ENCODE data around the gene NRTN. TPM values are rescaled to one million over a fixed set of nuclear protein-coding genes. Genes with fewer than 3 reads are reported as not detected.
A peak's percentile ranks its signal among the peaks of the same experiment; 100 is the strongest.

The NRTN gene
- total and polyA plus RNA-seq, 2 of the 13 experiments (the other 11 are each of a cell fraction or from before 2014, with no cell fraction given): 4.1 to 5.3 TPM

GRCh38 chr19:5790559-5791520 is 14.0 kb upstream of the NRTN start, which contains the start of gene DUS3L (continued):
- TF ChIP-seq RXRB (CRISPR knock-in tag; IDR thresholded peaks at IDR 0.05; ENCODE audit: borderline replicate concordance): peak; percentile 40
- TF ChIP-seq SP1 (IDR thresholded peaks at IDR 0.05): no peak
- TF ChIP-seq SP1 (CRISPR knock-in tag; IDR thresholded peaks at IDR 0.05): peak; percentile 96
- TF ChIP-seq RELA (CRISPR knock-in tag; IDR thresholded peaks at IDR 0.05): no peak
- no peak for TF ChIP-seq DPF2 (CRISPR knock-in tag; IDR thresholded peaks at IDR 0.05; ENCODE audit: borderline replicate concordance, low read depth)
- TF ChIP-seq, protein P1, sequence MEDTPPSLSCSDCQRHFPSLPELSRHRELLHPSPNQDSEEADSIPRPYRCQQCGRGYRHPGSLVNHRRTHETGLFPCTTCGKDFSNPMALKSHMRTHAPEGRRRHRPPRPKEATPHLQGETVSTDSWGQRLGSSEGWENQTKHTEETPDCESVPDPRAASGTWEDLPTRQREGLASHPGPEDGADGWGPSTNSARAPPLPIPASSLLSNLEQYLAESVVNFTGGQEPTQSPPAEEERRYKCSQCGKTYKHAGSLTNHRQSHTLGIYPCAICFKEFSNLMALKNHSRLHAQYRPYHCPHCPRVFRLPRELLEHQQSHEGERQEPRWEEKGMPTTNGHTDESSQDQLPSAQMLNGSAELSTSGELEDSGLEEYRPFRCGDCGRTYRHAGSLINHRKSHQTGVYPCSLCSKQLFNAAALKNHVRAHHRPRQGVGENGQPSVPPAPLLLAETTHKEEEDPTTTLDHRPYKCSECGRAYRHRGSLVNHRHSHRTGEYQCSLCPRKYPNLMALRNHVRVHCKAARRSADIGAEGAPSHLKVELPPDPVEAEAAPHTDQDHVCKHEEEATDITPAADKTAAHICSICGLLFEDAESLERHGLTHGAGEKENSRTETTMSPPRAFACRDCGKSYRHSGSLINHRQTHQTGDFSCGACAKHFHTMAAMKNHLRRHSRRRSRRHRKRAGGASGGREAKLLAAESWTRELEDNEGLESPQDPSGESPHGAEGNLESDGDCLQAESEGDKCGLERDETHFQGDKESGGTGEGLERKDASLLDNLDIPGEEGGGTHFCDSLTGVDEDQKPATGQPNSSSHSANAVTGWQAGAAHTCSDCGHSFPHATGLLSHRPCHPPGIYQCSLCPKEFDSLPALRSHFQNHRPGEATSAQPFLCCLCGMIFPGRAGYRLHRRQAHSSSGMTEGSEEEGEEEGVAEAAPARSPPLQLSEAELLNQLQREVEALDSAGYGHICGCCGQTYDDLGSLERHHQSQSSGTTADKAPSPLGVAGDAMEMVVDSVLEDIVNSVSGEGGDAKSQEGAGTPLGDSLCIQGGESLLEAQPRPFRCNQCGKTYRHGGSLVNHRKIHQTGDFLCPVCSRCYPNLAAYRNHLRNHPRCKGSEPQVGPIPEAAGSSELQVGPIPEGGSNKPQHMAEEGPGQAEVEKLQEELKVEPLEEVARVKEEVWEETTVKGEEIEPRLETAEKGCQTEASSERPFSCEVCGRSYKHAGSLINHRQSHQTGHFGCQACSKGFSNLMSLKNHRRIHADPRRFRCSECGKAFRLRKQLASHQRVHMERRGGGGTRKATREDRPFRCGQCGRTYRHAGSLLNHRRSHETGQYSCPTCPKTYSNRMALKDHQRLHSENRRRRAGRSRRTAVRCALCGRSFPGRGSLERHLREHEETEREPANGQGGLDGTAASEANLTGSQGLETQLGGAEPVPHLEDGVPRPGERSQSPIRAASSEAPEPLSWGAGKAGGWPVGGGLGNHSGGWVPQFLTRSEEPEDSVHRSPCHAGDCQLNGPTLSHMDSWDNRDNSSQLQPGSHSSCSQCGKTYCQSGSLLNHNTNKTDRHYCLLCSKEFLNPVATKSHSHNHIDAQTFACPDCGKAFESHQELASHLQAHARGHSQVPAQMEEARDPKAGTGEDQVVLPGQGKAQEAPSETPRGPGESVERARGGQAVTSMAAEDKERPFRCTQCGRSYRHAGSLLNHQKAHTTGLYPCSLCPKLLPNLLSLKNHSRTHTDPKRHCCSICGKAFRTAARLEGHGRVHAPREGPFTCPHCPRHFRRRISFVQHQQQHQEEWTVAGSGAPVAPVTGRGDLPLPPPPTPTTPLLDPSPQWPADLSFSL (CRISPR knock-in tag; IDR thresholded peaks at IDR 0.05): no peak
- TF ChIP-seq IRF9 (CRISPR knock-in tag; IDR thresholded peaks at IDR 0.05; ENCODE audit: borderline replicate concordance): peak; percentile 92; the same call in 1 of the 2 replicates
- no peak for TF ChIP-seq MAFK (conservative IDR thresholded peaks at IDR 0.05 in 1 of 2, IDR thresholded peaks at IDR 0.05 in 1 of 2; ENCODE audit: low read length in 2 of 2)
- peak; percentile 97 for TF ChIP-seq TFDP1 (CRISPR knock-in tag; IDR thresholded peaks at IDR 0.05; ENCODE audit: borderline replicate concordance)
- no peak for TF ChIP-seq U2AF1 (optimal IDR thresholded peaks at IDR 0.05; ENCODE audit: low read depth, low read length)
- 0 out of 2 replicates have a peak, but pooled peaks have one; percentile 22 for TF ChIP-seq ZNF724P (CRISPR knock-in tag; IDR thresholded peaks at IDR 0.05; ENCODE audit: borderline replicate concordance)
- no peak for TF ChIP-seq SRSF9 (IDR thresholded peaks at IDR 0.05; ENCODE audit: borderline replicate concordance, insufficient read depth, low read depth, low read length, poor library complexity, severe bottlenecking)
- no peak; the same call in 1 of the 2 replicates for TF ChIP-seq ETV6 (CRISPR knock-in tag; conservative IDR thresholded peaks at IDR 0.05)
- no peak for TF ChIP-seq SKI (IDR thresholded peaks at IDR 0.05; ENCODE audit: partially characterized antibody)
- no peak for TF ChIP-seq ZNF207 (IDR thresholded peaks at IDR 0.05; ENCODE audit: borderline replicate concordance)
- no peak for TF ChIP-seq MEIS2 (CRISPR knock-in tag; IDR thresholded peaks at IDR 0.05)
- TF ChIP-seq HDAC6 (IDR thresholded peaks at IDR 0.05; ENCODE audit: low read depth, low read length): no peak
